ENCODE data around the gene MDM1.
A peak's percentile ranks its signal among the peaks of the same experiment; 100 is the strongest.

DNA sequence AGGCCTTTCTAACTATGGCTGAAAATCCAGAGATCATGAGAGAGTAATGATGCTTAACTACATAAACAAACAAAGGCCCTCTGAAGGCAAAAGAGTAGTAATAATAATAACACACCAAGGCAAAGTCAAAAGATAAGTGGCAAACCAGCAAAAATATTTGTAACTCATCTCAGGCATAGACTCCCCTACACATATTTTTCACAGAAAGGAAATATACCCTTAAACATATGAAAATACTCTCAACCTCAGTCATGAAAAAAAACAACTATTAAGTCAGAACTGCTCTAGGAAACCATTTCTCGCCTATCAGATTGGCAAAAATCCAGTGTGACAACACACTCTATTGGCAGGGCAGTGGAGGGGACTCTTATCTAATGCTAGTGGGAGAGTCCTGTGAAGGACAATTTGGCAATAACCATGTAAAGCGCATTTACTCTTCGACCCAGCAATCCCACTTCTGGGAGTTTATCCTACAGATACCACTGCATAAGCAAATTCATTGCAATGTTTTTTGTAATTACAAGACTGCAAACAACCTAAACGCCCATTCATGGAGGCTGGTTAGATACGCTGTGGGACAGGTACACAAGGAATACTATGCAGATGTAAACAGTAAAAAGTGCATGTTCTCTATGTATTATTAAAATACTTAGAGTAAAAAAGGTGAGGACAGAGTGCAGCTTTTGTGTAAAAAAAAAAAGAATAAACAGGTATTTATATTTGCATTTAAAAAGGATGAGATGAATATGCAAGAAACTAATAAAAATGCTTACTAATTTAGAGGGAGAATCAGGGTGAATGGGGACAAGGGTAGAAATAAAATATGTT is 52.7 kb downstream of the MDM1 start:
- TF ChIP-seq ZNF24 (tag by site-specific recombination; IDR thresholded peaks at IDR 0.05), result no peak
- no peak for TF ChIP-seq PBX3 (CRISPR knock-in tag; IDR thresholded peaks at IDR 0.05)
- peak; percentile 25; the same call in 1 of the 2 replicates for TF ChIP-seq ZNF639 (tag by site-specific recombination; IDR thresholded peaks at IDR 0.05)
- TF ChIP-seq ZNF423 (tag by site-specific recombination; IDR thresholded peaks at IDR 0.05), result no peak
- no peak for TF ChIP-seq CTCF (tag by site-specific recombination; IDR thresholded peaks at IDR 0.05)
- TF ChIP-seq, protein P1, sequence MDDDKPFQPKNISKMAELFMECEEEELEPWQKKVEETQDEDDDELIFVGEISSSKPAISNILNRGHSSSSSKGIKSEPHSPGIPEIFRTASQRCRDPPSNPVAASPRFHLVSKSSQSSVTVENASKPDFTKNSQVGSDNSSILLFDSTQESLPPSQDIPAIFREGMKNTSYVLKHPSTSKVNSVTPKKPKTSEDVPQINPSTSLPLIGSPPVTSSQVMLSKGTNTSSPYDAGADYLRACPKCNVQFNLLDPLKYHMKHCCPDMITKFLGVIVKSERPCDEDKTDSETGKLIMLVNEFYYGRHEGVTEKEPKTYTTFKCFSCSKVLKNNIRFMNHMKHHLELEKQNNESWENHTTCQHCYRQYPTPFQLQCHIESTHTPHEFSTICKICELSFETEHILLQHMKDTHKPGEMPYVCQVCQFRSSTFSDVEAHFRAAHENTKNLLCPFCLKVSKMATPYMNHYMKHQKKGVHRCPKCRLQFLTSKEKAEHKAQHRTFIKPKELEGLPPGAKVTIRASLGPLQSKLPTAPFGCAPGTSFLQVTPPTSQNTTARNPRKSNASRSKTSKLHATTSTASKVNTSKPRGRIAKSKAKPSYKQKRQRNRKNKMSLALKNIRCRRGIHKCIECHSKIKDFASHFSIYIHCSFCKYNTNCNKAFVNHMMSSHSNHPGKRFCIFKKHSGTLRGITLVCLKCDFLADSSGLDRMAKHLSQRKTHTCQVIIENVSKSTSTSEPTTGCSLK (tag by site-specific recombination; IDR thresholded peaks at IDR 0.05), result no peak
- no peak for TF ChIP-seq ZNF549 (tag by site-specific recombination; IDR thresholded peaks at IDR 0.05)
- TF ChIP-seq ZNF121 (tag by site-specific recombination; IDR thresholded peaks at IDR 0.05), result no peak

All from HEK293 (cell line).